Measurements from ENCODE around the gene UNC5C. TPM values are rescaled to one million over a fixed set of nuclear protein-coding genes. Genes with fewer than 3 reads are reported as not detected.

UNC5C gene
- total RNA-seq, 4 donors from 2014 or later = 4.6 to 8.1 (median 6.0) TPM

- ATAC-seq (ENCODE audit: low FRiP score) = no peak
- TF ChIP-seq CTCF (IDR thresholded peaks at IDR 0.05) = no peak
These were observed 43.0 kb downstream of the UNC5C start for GRCh38 chr4:95505799-95506198.

DNA sequence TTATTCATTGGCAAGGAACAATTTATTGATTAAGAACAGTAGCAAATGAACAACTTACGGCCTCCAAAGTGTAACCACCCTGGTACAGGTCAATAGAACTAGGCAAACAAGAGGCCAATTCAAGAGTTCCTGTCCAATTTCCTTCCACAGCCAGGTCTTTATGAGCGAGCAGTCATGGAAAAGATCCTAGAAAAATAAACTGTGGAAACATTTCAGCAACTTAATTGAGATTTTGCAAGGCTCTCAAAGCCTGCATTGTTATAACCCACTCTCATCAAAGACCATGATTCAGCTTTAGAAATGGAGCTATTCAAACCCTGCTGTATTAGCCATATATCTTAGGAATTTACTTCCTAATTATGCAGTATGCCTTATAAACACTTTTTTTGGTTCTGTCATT is 43.6 kb downstream of the UNC5C start:
- no peak for TF ChIP-seq CTCF (IDR thresholded peaks at IDR 0.05)
- ATAC-seq (ENCODE audit: low FRiP score) (no peak), DNase-seq (ENCODE audit: low spot score) (no peak)

More at GRCh38 chr4:95505799-95506198, 43.0 kb downstream of the UNC5C start:
- DNase-seq (ENCODE audit: low spot score) = no peak

DNA sequence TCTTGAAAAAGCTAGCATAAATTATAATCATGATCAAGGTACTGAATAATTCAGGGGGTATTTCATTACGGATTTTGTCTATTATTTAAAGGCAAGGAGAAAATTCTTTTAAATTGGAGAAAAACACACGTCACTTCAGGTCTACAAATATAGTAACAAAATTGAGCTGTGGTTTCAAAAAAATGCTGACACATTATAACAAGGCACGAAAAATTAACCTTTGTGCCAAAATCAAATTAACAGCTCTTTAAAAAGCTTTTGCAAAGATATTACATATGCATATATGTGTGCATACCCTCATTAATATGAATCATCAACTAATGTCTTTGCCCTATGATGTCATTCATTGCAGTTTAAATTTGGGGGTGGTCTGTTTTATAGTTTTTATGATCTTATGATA is 44.3 kb downstream of the UNC5C start:
- no peak for DNase-seq (ENCODE audit: low spot score)
- no peak for ATAC-seq (ENCODE audit: low FRiP score)
- no peak for TF ChIP-seq CTCF (IDR thresholded peaks at IDR 0.05)

DNA sequence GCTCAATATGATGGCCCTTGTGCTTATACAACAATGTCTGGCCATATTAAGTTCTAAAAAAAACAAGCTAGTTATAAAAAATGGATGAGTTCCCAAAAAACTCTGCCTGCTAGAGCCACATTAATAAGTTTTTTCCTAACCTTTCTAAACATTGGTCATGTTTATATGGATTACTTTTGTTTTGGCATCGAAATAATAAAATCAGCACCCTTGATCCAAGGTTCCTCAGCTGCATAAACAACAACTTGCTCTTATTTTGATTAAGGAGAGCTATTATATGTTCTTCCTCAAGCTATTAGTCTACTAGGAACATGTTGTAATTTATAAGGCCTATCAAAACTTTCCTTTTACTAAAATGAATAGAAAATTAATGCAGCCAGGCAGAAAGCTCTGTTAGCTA is 48.4 kb downstream of the UNC5C start:
- ATAC-seq (ENCODE audit: low FRiP score) (no peak), DNase-seq (ENCODE audit: low spot score) (no peak)
- no peak for TF ChIP-seq CTCF (IDR thresholded peaks at IDR 0.05)

DNA sequence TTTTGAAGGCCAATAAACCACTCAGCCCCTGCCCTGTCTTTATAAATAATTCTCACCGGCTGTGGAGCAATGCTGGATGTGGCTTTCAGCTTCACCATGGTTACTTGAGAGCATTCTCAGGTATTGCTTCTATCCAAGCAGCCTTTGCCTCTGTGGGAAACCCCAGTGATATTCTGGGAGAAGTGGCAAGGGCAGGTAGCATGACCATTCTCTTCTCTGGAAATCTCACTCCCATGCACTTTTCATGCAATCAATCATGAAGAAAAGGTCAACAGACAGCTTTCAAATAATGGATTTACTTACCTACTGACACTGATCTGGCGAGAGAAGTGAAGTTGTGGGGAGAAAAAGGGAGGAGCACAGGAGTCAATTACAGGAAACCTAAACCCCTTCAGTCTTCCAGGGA is 49.5 kb downstream of the UNC5C start:
- no peak for DNase-seq (ENCODE audit: low spot score)
- no peak for TF ChIP-seq CTCF (IDR thresholded peaks at IDR 0.05)
- no peak for ATAC-seq (ENCODE audit: low FRiP score)

- ATAC-seq (ENCODE audit: low FRiP score) (no peak), DNase-seq (ENCODE audit: low spot score) (no peak)
- TF ChIP-seq CTCF (IDR thresholded peaks at IDR 0.05) = no peak
These were observed 54.6 kb downstream of the UNC5C start for GRCh38 chr4:95494186-95494585.

GRCh38 chr4:95478679-95479078 is 70.1 kb downstream of the UNC5C start:
- ATAC-seq (ENCODE audit: low FRiP score) (no peak), DNase-seq (ENCODE audit: low spot score) (no peak)
- no peak for TF ChIP-seq CTCF (IDR thresholded peaks at IDR 0.05)

Data from omental fat pad (tissue), 4 donors.